ENCODE data around the gene BLOC1S2. TPM values are rescaled to one million over a fixed set of nuclear protein-coding genes. Genes with fewer than 3 reads are reported as not detected.
"Not testable (repeated sequence)": the region's sequence is repeated elsewhere in the genome, so short reads cannot be mapped to it uniquely, and the experiment has no call there.

The BLOC1S2 gene
- total RNA-seq, 1 experiment from 2014 or later = 69.8 TPM

DNA sequence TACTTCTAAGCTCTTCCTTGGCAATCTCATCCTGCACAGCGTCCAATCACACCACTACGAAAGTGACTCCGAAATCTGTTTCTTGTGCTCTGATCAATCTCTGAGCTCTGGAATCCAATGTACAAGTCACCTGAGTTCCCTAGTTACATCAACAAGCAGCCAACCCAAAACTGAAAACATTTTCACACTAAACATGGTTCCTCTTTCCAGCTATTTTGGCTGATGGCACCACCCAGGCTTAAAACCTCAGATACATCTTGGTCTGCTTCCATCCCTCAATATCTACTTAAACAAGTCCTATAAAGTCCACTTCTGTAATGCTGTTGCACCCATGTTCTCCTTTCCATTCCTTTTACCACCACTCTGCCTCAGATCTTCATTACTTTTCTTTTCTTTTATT, 3.6 kb downstream of the BLOC1S2 start:
- Histone ChIP-seq H3K27ac (ENCODE audit: insufficient read length, low read depth, low read length) (no peak overlapping the region), H2BK5ac (ENCODE audit: insufficient read length, low read length) (no peak overlapping the region), H3K18ac (ENCODE audit: insufficient read length, low read depth, low read length) (no peak overlapping the region), H3K9me3 (ENCODE audit: control insufficient read depth, low read depth, low read length) (no peaks in the 10 kb centered on the region), H2AK5ac (ENCODE audit: insufficient read length, low read length) (no peak overlapping the region), H3K27me3 (ENCODE audit: insufficient read depth, low read length) (no peaks in the 10 kb centered on the region), H3K79me2 (ENCODE audit: insufficient read depth, low read length) (peaks cover 9% of the 10 kb centered on the region; the same call in 1 of the 2 replicates), H2BK12ac (ENCODE audit: insufficient read length, low read depth, low read length) (no peak overlapping the region), H4K91ac (ENCODE audit: insufficient read length, low read depth, low read length) (no peak overlapping the region), H4K20me1 (ENCODE audit: control insufficient read depth, insufficient read depth, insufficient read length) (no peaks in the 10 kb centered on the region), H3K4me1 (ENCODE audit: insufficient read depth, low read length) (no peaks in the 10 kb centered on the region; the same call in 1 of the 2 replicates), H3K23ac (ENCODE audit: insufficient read length, low read depth, low read length) (no peak overlapping the region), H4K5ac (ENCODE audit: insufficient read length, low read depth, low read length) (no peak overlapping the region), H3K9ac (ENCODE audit: extremely low read depth, insufficient read length, low read length) (no peak overlapping the region), H3T11ph (ENCODE audit: low read length) (no peak overlapping the region), H3K79me1 (ENCODE audit: insufficient read depth, low read depth, low read length, poor library complexity, severe bottlenecking) (no peaks in the 10 kb centered on the region), H2BK120ac (ENCODE audit: low read depth, low read length, poor library complexity, severe bottlenecking) (no peak overlapping the region), H2BK20ac (ENCODE audit: low read depth, low read length, poor library complexity, severe bottlenecking) (no peak overlapping the region), H3K14ac (ENCODE audit: insufficient read depth, low read length) (no peak overlapping the region), H2AFZ (ENCODE audit: low read length) (no peak overlapping the region), H3K56ac (ENCODE audit: insufficient read length, low read depth, low read length) (no peak overlapping the region), H3K4ac (ENCODE audit: low read depth, low read length) (no peak overlapping the region), H2BK15ac (ENCODE audit: low read depth, low read length) (no peak overlapping the region), H3K4me2 (ENCODE audit: insufficient read depth, insufficient read length, low read length) (no peak overlapping the region), H3K23me2 (ENCODE audit: insufficient read length, low read depth, low read length, poor library complexity, severe bottlenecking) (peaks cover 13% of the 10 kb centered on the region), H4K8ac (replicated peaks; ENCODE audit: insufficient read length, low read depth, low read length) (no peak overlapping the region)
- Mint-ChIP-seq H3K4me1 (peaks cover 14 to 16% of the 10 kb centered on the region in 2 experiments), H3K4me3 (no peak overlapping the region), H3K27ac (no peak overlapping the region), H3K9me3 (peaks cover 5 to 6% of the 10 kb centered on the region in 2 experiments; a peak in 4 of 5 replicates), H3K36me3 (ENCODE audit: insufficient read depth in 1 of 3, low read depth in 3 of 3) (peaks cover 22 to 36% (median 35%) of the 10 kb centered on the region in 3 experiments), H3K27me3 (ENCODE audit: low read depth) (peaks cover 2% of the 10 kb centered on the region)
- WGBS (ENCODE audit: extremely low coverage, insufficient read length, low lambda C conversion rate) = no CpG with 5 or more reads among the region's 3 CpGs
- DNase-seq = no peak
- TF ChIP-seq, protein P1, sequence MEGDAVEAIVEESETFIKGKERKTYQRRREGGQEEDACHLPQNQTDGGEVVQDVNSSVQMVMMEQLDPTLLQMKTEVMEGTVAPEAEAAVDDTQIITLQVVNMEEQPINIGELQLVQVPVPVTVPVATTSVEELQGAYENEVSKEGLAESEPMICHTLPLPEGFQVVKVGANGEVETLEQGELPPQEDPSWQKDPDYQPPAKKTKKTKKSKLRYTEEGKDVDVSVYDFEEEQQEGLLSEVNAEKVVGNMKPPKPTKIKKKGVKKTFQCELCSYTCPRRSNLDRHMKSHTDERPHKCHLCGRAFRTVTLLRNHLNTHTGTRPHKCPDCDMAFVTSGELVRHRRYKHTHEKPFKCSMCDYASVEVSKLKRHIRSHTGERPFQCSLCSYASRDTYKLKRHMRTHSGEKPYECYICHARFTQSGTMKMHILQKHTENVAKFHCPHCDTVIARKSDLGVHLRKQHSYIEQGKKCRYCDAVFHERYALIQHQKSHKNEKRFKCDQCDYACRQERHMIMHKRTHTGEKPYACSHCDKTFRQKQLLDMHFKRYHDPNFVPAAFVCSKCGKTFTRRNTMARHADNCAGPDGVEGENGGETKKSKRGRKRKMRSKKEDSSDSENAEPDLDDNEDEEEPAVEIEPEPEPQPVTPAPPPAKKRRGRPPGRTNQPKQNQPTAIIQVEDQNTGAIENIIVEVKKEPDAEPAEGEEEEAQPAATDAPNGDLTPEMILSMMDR (conservative IDR thresholded peaks at IDR 0.05) = no peak

DNA sequence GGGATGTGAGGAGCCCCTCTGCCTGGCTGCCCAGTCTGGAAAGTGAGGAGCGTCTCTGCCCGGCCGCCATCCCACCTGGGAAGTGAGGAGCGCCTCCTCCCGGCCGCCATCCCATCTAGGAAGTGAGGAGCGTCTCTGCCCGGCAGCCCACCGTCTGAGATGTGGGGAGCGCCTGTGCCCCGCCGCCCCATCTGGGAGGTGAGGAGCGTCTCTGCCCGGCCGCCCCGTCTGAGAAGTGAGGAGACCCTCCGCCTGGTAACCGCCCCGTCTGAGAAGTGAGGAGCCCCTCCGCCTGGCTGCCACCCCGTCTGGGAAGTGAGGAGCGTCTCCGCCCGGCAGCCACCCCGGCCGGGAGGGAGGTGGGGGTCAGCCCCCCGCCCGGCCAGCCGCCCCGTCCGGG, 9.5 kb downstream of the BLOC1S2 start:
- not testable (repeated sequence) for H3K9me3 ChIP-seq (ENCODE audit: control insufficient read depth, low read depth, low read length); H3K23me2 ChIP-seq (ENCODE audit: insufficient read length, low read depth, low read length, poor library complexity, severe bottlenecking); H2BK5ac ChIP-seq (ENCODE audit: insufficient read length, low read length); H3K27me3 ChIP-seq (ENCODE audit: insufficient read depth, low read length); H3K4me1 ChIP-seq (ENCODE audit: insufficient read depth, low read length); H3K4ac ChIP-seq (ENCODE audit: low read depth, low read length); H2BK20ac ChIP-seq (ENCODE audit: low read depth, low read length, poor library complexity, severe bottlenecking); H2AK5ac ChIP-seq (ENCODE audit: insufficient read length, low read length); H3K27ac Mint-ChIP-seq; H3K4me3 Mint-ChIP-seq; H2BK120ac ChIP-seq (ENCODE audit: low read depth, low read length, poor library complexity, severe bottlenecking); H3K23ac ChIP-seq (ENCODE audit: insufficient read length, low read depth, low read length); H3K79me2 ChIP-seq (ENCODE audit: insufficient read depth, low read length); H2BK12ac ChIP-seq (ENCODE audit: insufficient read length, low read depth, low read length); H3K14ac ChIP-seq (ENCODE audit: insufficient read depth, low read length); H3K79me1 ChIP-seq (ENCODE audit: insufficient read depth, low read depth, low read length, poor library complexity, severe bottlenecking); H2BK15ac ChIP-seq (ENCODE audit: low read depth, low read length); H3K4me2 ChIP-seq (ENCODE audit: insufficient read depth, insufficient read length, low read length); H2AFZ ChIP-seq (ENCODE audit: low read length); H3K18ac ChIP-seq (ENCODE audit: insufficient read length, low read depth, low read length); H3K9ac ChIP-seq (ENCODE audit: extremely low read depth, insufficient read length, low read length); H4K91ac ChIP-seq (ENCODE audit: insufficient read length, low read depth, low read length); H3K56ac ChIP-seq (ENCODE audit: insufficient read length, low read depth, low read length); H3K4me1 Mint-ChIP-seq; H4K20me1 ChIP-seq (ENCODE audit: control insufficient read depth, insufficient read depth, insufficient read length); H4K8ac ChIP-seq (replicated peaks; ENCODE audit: insufficient read length, low read depth, low read length); H3K27ac ChIP-seq (ENCODE audit: insufficient read length, low read depth, low read length); H3K9me3 Mint-ChIP-seq; H3T11ph ChIP-seq (ENCODE audit: low read length); DNase-seq; H4K5ac ChIP-seq (ENCODE audit: insufficient read length, low read depth, low read length); H3K27me3 Mint-ChIP-seq (ENCODE audit: low read depth)
- no CpG with 5 or more reads among the region's 31 CpGs for WGBS (ENCODE audit: extremely low coverage, insufficient read length, low lambda C conversion rate)
- peaks cover 35 to 55% (median 51%) of the 10 kb centered on the region in 3 experiments for H3K36me3 Mint-ChIP-seq (ENCODE audit: insufficient read depth in 1 of 3, low read depth in 3 of 3)

Data from H9 (cell line).